ENCODE data around the gene KCNMA1.

- TF ChIP-seq CEBPB (tag; IDR thresholded peaks at IDR 0.05), result no peak
- TF ChIP-seq ETV6 (IDR thresholded peaks at IDR 0.05; ENCODE audit: borderline replicate concordance in 1 of 2, low read depth in 2 of 2, low read length in 1 of 2), result no peak
- no peak for TF ChIP-seq ETV6 (CRISPR knock-in tag; IDR thresholded peaks at IDR 0.05; ENCODE audit: borderline replicate concordance)
- TF ChIP-seq ZNF124 (CRISPR knock-in tag; IDR thresholded peaks at IDR 0.05), result no peak
- no peak for TF ChIP-seq TBP (optimal IDR thresholded peaks at IDR 0.05; ENCODE audit: low read depth, low read length)
Measured at GRCh38 chr10:76885816-76886215, 751.8 kb downstream of the KCNMA1 start.
